HG02763 (cell line): ENCODE data around the gene TMLHE.
"Not testable (repeated sequence)": the region's sequence is repeated elsewhere in the genome, so short reads cannot be mapped to it uniquely, and the experiment has no call there.

Experiments used
- ATAC-seq: cut with Tn5 transposase; IDR thresholded peaks from one replicate; pipeline ENCODE4 v1.9.1; 2021; ENCODE audit warnings: mild to moderate bottlenecking, moderate library complexity; ENCODE audit not compliant: unreplicated experiment

The TMLHE gene, protein sequence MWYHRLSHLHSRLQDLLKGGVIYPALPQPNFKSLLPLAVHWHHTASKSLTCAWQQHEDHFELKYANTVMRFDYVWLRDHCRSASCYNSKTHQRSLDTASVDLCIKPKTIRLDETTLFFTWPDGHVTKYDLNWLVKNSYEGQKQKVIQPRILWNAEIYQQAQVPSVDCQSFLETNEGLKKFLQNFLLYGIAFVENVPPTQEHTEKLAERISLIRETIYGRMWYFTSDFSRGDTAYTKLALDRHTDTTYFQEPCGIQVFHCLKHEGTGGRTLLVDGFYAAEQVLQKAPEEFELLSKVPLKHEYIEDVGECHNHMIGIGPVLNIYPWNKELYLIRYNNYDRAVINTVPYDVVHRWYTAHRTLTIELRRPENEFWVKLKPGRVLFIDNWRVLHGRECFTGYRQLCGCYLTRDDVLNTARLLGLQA

DNA sequence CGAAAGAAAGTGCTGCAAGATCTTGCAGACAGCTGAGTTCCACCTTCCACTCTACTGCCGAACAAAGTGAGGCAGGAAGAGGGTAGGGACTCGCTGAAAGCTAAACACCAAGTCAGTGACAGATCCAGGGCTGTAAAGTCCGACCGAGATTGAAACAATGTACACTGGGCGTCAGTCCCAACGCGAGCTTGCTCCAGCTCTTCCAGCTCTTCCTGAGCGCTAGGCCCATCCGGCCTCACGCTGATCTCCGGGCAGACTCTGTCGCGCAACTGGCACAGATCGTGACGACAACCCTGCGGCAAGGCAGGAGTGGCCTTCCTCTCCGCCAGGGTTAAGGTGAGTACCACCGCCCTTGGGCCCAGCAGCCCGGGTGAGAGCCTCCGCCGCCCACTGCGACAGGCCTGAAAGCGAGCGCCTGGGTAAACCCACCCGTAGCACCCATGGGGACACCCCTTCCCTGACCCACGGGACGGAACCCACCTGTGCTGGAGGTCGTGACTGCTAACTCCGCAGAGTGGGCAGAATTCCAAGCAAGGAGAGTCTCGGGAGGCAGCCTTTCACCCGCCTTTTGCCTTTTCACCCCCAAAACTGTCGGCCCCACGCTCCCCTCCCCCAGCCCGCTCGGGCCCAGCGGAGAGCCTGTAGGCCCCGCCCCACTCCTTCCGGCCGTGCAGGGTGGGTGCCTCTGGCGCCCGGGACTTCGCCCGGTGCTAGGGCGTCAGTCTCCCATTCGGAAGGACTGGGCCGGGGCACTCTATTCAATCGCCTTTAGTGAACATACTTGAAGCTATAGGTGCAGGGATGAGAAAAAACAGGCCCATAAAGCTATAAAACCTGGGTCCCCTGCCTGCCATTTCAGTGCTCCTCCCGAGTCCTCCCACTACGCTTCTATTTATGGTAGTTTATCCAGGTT is at the start of gene TMLHE, which contains the start of gene SPRY3:
Gene TMLHE (minus strand): TSS at position 641 of the 913 bp plus-strand sequence. CDS start 67,676 bp downstream, outside the sequence.
Gene SPRY3 (plus strand): TSS at position 275 of the 913 bp plus-strand sequence.
- ATAC-seq, result peak; percentile 86

DNA sequence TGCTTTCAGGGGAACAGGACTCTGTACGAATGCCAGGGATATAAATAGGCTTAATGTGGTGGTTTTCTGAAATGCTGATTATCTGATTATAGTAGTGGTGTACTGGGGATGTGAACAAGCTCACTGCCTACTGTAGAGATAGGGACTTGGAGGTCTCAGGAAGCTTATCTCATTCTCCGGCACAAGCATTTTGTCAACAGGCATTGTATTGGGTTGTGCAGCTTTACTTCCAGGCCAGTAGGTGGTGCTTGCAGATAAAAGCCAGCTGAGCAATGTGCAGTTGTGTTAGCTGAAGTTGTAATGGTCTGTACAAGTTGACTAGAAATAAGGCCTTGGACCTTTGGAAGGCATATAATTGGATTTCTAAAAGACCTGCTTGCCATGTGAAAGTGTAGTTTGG is 49.5 kb upstream of the TMLHE start:
- ATAC-seq, result no peak

DNA sequence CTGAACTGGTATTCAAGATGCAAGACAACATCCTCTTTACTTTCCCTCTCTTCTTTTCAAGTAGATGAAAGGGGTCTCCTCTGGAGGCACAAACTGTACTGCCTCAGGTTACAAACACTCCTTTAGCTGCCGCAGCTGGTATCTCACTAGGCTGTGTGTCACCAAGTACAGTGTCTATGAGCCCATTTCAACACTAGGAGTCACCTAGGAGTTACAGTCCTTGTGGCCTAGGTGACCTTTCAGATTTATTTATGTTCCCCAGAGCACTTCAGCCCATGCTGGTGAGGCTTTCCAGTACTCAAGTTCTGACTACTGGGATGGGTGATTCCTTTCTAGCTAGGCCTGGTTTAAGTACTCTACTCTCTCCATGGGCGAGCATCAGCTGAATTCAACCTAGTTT is 32.4 kb upstream of the TMLHE start:
- no peak for ATAC-seq

DNA sequence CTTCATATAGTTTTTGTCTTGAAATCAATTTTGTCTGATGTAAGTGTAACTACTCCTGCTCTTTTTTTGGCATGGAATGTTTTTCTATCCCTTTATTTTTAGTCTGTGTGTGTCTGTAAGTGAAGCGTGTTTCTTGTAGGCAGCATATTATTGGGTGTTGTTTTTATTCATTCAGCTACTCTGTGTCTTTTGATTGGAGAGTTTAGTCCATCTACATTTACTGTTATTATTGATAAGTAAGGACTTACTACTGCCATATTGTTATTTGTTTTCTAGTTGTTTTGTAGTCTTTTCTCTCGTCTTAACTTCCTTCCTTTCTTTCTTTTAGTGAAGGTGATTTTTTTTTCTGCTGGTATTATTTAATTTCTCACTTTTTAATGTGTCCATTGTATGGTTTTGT is 30.5 kb upstream of the TMLHE start:
- ATAC-seq, result no peak

DNA sequence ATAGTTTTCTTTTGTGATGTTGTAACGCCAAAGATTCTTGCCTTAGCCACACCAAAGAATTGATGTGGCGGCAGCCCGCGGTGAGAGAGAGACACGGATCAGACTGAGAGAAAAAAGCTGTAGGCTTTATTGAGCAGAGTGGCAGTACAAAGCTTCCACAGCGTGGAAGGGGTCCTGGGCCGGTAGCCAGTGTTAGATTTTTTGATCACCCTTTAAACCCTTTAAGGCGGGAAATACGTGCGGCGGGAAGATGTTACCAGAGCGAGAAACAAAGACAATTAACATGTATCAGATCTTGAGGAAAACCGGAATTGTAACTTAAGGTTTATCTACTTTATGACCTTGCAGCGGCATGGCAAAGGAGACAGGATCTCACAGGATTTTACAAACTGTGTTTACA is 28.6 kb upstream of the TMLHE start:
- ATAC-seq, result not testable (repeated sequence)

DNA sequence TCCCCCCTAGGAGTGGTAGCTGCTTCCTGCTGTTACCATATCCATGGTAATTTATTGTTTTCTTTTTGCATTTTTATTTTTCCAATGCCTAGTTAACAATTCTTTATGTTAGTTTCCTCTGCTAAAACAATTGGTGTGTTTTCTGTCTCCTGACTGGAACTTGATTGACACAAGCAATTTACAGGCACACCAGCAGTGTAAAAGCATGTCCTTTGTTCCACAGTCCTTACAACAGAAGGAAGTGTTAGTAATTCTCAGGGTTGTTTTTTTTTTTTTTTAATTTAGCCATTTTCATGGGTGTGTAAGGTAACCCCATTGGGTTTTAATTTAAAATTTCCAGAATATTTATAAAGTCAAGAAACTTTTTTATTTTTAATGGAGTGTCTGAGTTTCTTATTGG is 25.0 kb upstream of the TMLHE start:
- no peak for ATAC-seq

DNA sequence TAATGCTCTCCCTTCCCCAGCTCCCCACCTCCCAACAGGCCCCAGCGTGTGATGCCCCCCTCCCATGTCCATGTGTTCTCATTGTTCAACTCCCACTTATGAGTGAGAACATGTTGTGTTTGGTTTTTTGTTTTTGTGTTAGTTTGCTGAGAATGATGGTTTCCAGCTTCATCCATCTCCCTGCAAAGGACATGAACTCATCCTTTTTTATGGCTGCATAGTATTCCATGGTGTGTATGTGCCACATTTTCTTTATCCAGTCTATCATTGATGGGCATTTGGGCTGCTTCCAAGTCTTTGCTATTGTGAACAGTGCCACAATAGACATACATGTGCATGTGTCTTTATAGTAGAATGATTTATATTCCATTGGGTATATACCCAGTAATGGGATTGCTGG is 22.3 kb upstream of the TMLHE start:
- ATAC-seq, result not testable (repeated sequence)

DNA sequence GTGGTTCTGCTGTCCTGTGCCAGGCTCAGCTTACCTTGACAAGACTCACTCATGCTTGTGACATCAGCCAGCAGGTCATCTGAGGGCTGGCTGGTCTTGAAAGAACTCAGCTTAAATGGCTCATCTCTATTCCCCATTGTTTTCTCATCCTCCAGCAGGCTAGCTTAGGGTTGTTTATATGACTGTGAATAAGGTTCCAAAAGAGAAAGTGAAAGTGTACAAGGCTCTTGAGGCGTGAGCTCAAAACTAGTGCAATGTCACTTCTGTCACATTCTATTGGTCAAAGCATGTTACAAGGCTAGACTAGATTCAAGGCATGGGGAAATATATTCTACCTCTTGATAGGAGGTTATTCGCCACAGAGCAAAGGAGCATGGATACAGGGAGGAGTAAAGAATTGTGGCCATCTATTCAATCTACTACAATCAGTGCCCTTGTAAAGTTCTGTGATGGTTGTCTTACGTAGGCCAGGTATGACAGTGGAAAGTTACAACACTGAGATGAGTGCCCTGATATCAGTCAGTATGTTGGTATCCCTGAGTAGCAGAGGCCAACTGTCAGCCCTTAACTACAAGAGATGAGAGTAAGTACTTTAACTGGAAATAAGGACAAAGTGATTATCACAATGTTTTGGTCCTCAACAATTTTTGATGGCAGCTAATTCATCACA is 19.8 kb upstream of the TMLHE start:
- peak; percentile 56 for ATAC-seq

DNA sequence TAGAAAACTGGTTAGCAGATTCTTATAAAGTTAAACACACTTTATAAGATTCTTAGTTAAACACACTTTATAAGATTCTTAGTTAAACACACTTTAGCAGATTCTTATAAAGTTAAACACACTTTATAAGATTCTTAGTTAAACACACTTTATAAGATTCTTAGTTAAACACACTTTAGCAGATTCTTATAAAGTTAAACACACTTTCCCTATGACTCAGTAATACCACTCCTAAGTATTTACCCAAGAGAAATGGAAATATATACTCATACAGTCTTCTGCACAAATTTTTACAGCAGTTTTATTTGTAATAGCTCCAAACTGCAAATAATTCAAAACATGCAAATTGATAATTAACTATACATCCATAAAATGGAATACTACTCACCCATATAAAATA is 7.4 kb upstream of the TMLHE start:
- not testable (repeated sequence) for ATAC-seq

DNA sequence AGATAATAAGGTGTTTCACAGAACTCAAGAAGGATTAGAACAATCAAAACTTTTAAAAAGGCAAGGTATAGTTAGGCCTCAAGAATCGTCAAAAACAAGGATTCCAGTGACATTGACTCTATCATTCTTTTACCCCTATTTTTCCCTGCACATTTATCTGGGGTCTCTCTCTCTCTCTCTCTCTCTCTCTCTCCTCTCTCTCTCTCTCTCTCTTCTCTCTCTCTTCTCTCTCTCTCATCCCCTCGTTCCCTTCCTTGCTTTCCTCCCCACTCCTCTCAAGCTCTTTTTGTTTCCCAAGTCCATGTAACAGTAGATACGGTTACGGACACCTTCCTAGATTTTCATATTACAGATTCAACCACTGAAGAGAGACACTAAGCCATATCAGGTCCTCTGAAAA is 3.2 kb upstream of the TMLHE start:
- no peak for ATAC-seq

DNA sequence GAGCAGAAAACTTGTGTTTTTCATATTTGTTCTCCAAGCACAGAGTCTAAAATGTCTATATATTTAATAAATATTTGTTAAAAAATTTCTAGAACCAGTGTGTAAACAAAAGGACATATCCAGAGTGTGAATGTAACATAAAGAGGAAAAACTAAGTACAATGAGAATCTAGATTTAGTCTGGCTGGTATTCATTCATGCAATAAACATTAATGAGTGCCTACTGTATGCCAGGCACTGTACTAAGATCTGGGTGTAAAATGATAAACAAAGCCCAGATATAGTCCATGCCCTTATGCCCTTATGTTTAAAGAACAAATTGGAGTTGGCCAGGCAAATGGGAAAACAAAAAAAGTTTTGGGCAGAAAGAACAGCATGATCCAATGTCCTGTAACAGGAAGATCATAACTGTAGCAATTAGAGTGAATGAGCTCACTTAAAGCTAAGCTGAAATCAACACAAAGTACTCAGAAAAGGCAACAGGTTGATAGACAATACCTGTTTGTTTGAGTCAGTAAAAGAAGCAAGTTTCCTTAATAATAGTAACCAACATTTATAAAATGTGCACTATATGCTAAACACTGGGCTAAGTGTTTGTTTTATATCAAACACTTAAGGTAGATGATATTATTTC is 1.3 kb upstream of the TMLHE start:
- no peak for ATAC-seq

DNA sequence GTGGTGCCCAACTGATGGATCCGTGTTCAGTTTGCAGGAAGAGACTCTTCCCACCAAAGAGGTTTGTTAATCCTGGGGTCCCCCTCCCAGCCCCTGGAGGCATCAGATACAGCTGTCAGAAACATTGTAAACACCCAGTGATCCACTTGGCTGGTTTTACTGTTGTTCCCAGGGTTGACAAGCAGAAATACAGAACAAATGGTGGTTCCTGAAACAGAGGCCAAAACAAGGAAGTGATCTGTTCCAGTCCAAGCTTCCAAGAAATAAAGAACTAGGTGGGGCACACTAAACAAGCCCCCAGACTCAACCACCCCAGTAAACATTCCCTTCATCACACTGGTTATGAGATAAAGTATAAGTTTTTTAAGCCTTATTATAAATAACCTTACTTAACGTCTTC is 1.4 kb downstream of the TMLHE start:
- ATAC-seq, result no peak

DNA sequence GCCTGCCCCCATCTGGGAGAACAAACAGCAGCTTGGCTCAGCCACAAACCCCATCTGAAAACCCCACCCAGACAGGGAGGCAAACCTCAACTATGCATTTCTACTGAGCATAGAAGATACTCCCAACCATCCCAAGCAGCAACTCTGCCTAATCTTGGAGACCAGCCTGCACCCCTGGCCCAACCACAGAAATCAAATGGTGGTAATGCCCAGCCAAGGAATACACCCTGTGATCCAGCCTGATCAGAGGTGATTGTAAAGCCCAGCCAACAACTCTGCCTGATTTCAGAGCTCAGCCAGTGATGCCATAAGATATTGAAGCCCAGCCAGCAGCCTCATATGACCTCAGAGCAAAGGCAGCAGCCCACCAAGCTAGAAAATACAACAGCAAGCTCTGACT is 19.8 kb downstream of the TMLHE start:
- ATAC-seq, result no peak

DNA sequence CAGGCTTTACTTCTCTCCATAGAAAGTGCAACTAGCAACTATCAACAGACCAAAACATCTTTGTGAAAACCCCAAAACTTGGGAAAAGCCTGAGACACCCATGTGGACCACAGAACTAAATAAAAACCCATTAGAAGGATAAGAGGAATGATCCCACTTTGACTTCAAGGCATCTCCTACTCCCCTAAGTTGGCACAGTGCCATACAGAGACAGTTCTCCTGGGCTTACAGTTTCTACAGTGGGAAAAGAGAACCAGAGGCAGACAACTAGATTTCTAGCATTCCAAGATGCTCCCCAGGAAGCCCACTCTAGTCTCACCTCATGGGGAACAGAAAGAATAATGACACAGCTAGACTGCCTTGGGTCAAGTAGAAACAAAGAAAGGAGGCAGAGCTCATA is 20.4 kb downstream of the TMLHE start:
- no peak for ATAC-seq

DNA sequence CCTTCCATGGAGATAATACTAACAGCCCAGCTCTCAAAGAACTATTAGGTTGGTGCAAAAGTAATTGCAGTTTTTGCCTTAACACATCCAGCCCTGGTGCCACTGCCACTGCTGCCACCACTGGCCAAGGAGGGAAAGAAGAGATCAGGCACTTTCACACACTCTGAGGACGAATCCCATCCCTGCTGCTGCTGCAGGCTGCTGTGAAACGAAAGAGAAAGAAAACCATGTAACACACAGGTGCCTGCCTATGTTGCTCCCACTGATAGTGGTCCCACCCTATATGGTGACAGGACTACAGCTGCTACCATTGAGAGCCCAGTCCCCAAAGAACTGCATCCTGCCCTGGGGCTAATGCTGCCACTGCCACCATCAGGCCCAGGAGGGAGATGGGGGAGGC is 35.1 kb downstream of the TMLHE start:
- ATAC-seq, result no peak

DNA sequence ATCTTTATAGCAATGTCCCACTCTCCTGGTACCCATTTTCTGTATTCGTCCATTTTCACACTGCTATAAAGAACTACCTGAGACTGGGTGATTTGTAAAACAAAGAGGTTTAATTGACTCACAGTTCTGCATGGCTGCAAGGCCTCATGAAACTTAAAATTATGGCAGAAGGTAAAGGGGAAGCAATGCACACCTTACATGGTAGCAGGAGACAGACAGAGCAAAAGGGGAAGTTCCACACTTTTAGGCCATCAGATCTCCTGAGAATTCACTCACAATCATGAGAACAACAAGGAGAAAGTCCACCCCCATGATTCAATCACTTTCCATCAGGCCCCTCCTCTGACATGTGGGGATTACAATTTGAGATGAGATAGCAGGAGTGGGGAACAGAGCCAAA is 49.7 kb downstream of the TMLHE start:
- ATAC-seq, result no peak

DNA sequence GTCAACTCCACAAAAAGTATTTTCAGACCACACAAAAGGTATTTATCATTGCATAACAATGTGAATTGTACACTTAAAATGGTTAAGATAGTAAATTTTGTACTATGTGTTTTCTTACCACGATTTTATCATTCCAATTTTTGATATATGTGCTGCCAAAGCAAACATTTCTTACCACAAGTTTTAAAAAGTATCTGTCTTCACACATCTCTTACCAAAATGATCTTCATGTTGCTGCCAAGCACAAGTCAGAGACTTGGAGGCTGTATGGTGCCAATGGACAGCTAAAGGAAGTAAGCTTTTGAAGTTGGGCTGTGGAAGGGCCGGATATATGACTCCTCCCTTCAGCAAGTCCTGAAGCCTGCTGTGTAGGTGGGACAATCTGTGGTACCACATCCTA is 67.9 kb downstream of the TMLHE start:
- ATAC-seq, result no peak

DNA sequence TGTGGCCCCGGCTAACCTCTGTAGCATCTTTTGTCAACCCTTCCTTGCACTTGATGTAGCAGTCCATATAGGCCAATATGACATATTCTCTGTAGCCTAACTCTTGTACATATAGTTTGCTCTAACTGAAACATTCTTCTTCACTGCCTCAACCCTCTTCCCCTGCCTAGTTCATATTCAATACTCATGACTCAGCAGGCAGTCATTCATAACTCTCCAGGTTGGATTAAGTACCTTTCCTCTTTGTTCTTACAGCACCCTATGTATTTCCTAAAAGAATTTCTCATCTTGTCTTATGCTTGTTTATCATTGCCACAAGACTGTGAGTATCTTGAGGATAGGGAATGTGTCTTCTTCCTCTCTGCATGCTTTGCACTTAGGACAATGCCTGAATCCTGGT is 76.9 kb downstream of the TMLHE start:
- no peak for ATAC-seq

DNA sequence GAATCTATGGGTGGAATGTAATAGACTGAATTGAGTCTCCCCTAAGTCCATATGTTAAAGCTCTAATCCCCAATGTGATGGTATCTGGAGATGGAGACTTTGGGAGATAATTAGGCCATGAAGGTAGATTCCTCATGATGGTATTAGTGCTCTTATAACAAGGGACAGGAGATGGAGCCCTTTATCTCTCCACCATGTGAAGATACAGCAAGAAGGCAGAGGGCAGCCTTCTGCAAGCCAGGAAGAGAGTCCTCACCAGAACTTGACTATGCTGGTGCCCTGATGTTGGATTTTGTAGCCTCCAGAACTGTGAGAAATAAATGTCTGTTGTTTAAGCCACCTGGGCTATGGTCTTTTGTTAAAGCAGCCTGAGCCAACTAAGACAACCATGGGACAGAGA is 78.0 kb downstream of the TMLHE start:
- no peak for ATAC-seq

DNA sequence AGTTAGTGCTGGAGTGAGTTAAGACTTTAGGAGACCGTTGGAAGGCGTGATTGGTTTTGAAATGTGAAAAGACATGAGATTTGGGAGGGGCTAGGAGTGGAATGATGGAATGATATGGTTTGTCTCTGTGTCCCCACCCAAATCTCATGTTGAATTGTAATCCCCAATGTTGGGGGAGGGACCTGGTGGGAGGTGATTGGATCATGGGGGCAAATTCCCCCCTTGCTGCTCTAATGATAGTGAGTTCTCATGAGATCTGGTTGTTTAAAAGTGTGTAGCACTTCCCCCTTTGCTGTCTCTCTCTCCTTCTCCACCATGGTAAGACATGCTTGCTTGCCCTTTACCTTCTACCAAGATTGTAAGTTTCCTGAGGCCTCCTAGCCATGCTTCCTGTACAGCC is 85.7 kb downstream of the TMLHE start:
- ATAC-seq, result not testable (repeated sequence)

DNA sequence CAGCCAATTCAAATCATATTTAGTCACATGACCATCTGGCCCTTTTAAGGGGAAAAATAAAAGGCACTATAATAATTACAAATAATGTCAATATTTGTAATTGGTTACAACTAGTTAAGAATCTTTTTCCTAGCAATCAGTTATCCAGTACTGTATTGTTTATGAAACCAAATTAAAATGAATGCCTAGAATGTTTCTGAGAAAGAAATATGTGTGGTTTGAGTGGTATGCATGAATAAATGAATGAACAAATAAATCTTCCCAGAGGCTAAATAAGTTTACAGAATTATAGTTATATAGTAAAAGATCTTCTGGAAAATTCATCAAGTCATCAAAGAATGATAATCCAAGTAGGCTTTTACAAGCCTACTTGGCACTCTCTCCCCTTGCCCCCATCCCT is 98.5 kb downstream of the TMLHE start:
- ATAC-seq, result no peak
